Stomach (tissue), 4 donors: Measurements from ENCODE around the gene SMPDL3A.

ENCODE experiments used
- EP300 ChIP-seq: sonication (generic); formaldehyde crosslinking; IDR thresholded peaks from one replicate; pipeline ENCODE4 v1.6.1; 2017; ENCODE audit warnings: antibody characterized with exemption
- POLR2A ChIP-seq, 4 donors: fragments of 450-650 bp; IDR thresholded peaks; one replicate each; pipeline ENCODE4 v1.6.1; 2016; ENCODE audit warnings: antibody characterized with exemption in 4 of 4, control low read depth in 2 of 4, mild to moderate bottlenecking in 1 of 4, moderate library complexity in 1 of 4
- POLR2AphosphoS5 ChIP-seq, 3 donors: sonication (generic); formaldehyde crosslinking; IDR thresholded peaks; one replicate each; pipeline ENCODE4 v1.6.1; 2016; ENCODE audit warnings: antibody characterized with exemption in 3 of 3
- TF ChIP-seq, protein P1 (sequence below), 7 experiments: fragments of 450-650 bp in 4 of 7; fragments of 200-600 bp in 3 of 7; sonication (generic) in 3 of 7; IDR thresholded peaks; one replicate each; pipeline ENCODE4 v1.5.1; 2016 to 2019; ENCODE audit warnings: antibody characterized with exemption in 7 of 7, control low read depth in 2 of 7, mild to moderate bottlenecking in 1 of 7

DNA sequence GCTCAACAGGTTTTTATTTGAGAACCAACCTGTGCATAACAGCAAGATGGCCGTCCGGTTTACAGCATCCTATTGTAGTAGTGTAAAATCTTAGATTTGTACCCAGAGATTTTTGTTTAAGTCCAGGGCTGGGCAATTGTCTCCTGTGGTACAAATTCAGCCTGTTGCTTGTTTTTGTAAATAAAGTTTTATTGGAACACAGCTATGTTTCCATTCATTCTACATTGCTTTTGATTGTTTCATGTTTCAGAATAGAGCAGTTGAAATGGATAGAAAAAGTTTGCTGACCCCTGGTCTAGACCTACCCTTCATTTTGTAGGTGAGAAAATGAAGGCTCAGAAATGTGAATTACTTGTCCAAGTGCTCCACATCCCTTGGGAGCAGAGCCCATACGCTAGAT is 8.5 kb downstream of the SMPDL3A start:
- TF ChIP-seq POLR2AphosphoS5 (IDR thresholded peaks at IDR 0.05): no peak
- TF ChIP-seq POLR2A (IDR thresholded peaks at IDR 0.05): no peak
- TF ChIP-seq, protein P1, sequence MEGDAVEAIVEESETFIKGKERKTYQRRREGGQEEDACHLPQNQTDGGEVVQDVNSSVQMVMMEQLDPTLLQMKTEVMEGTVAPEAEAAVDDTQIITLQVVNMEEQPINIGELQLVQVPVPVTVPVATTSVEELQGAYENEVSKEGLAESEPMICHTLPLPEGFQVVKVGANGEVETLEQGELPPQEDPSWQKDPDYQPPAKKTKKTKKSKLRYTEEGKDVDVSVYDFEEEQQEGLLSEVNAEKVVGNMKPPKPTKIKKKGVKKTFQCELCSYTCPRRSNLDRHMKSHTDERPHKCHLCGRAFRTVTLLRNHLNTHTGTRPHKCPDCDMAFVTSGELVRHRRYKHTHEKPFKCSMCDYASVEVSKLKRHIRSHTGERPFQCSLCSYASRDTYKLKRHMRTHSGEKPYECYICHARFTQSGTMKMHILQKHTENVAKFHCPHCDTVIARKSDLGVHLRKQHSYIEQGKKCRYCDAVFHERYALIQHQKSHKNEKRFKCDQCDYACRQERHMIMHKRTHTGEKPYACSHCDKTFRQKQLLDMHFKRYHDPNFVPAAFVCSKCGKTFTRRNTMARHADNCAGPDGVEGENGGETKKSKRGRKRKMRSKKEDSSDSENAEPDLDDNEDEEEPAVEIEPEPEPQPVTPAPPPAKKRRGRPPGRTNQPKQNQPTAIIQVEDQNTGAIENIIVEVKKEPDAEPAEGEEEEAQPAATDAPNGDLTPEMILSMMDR (IDR thresholded peaks at IDR 0.05): no peak
- TF ChIP-seq EP300: no peak
